CD8-positive, alpha-beta memory T cell (primary cell): ENCODE results near the gene GFPT2. TPM values are rescaled to one million over a fixed set of nuclear protein-coding genes. Genes with fewer than 3 reads are reported as not detected.
A peak's percentile ranks its signal among the peaks of the same experiment; 100 is the strongest.

Source experiments
- CTCF ChIA-PET: fragments of 350-600 bp; sonication (Branson Sonifier 250); formaldehyde crosslinking; loops from one replicate; lab custom pipeline; 2021; ENCODE audit warnings: antibody characterized with exemption; lab: Charles Lee
- POLR2A ChIA-PET: fragments of 350-600 bp; sonication (Branson Sonifier 250); formaldehyde crosslinking; loops from one replicate; lab custom pipeline; 2021; ENCODE audit warnings: antibody characterized with exemption; lab: Charles Lee
- DNase-seq, 5 donors: peaks; one replicate each; pipeline versions ENCODE4 v3.0.0 to v3.0.0-alpha.2; 2020 to 2022; ENCODE audit warnings: mixed read lengths in 1 of 5
- H3K27ac ChIP-seq: one replicate; pipeline ENCODE4 v1.7.0; 2013; ENCODE audit warnings: low read depth, mild to moderate bottlenecking, low read length, moderate library complexity
- H3K27me3 ChIP-seq: 2 replicates; pipeline ENCODE4 v1.7.0; 2013; ENCODE audit warnings: low read length, mild to moderate bottlenecking; ENCODE audit not compliant: insufficient read depth, poor library complexity, severe bottlenecking
- H3K36me3 ChIP-seq: 2 replicates; pipeline ENCODE4 v1.7.0; 2013; ENCODE audit warnings: mild to moderate bottlenecking, low read length, moderate library complexity; ENCODE audit not compliant: insufficient read depth
- H3K4me1 ChIP-seq: 2 replicates; pipeline ENCODE4 v1.7.0; 2013; ENCODE audit warnings: mild to moderate bottlenecking, low read length, moderate library complexity; ENCODE audit not compliant: insufficient read depth
- H3K4me3 ChIP-seq: 2 replicates; pipeline ENCODE4 v1.7.0; 2013; ENCODE audit warnings: mild to moderate bottlenecking, low read length
- H3K9me3 ChIP-seq: 2 replicates; pipeline ENCODE4 v1.7.0; 2013; ENCODE audit warnings: mild to moderate bottlenecking, low read length
- H3K27ac Mint-ChIP-seq, 8 donors: one replicate each; pipeline ENCODE4 v1.8.0; 2020 to 2021; ENCODE audit warnings: mixed read lengths in 8 of 8, mild to moderate bottlenecking in 6 of 8, inconsistent platforms in 3 of 8, moderate library complexity in 3 of 8
- H3K27me3 Mint-ChIP-seq, 2 donors: one replicate each; pipeline ENCODE4 v1.8.0; 2020 to 2021; ENCODE audit warnings: mixed read lengths in 2 of 2, mild to moderate bottlenecking in 1 of 2, moderate library complexity in 1 of 2
- H3K36me3 Mint-ChIP-seq, 3 donors: one replicate each; pipeline ENCODE4 v1.8.0; 2020 to 2021; ENCODE audit warnings: mixed read lengths in 3 of 3, inconsistent platforms in 1 of 3, mild to moderate bottlenecking in 1 of 3
- H3K4me1 Mint-ChIP-seq, 3 donors: one replicate each; pipeline ENCODE4 v1.8.0; 2020 to 2021; ENCODE audit warnings: mixed read lengths in 3 of 3, inconsistent platforms in 1 of 3, mild to moderate bottlenecking in 1 of 3
- H3K4me3 Mint-ChIP-seq, 7 donors: one replicate each; pipeline ENCODE4 v1.8.0; 2020 to 2021; ENCODE audit warnings: mixed read lengths in 7 of 7, mild to moderate bottlenecking in 6 of 7, moderate library complexity in 4 of 7, inconsistent platforms in 2 of 7
- H3K9me3 Mint-ChIP-seq, 5 donors: one replicate each; pipeline ENCODE4 v1.8.0; 2020 to 2022; ENCODE audit warnings: mixed read lengths in 5 of 5, mild to moderate bottlenecking in 3 of 5, moderate library complexity in 2 of 5, inconsistent platforms in 1 of 5
- polyA plus RNA-seq: library from polyadenylated mRNA; unstranded; fragments of 300-500 nt; fragmentation: Illumina TruSeq; gene quantifications from one replicate; pipeline ENCODE4 v1.2.3, GENCODE V29; 2021
- total RNA-seq, 2 experiments: library from RNA; stranded (reverse); gene quantifications; one replicate each; pipeline ENCODE4 v1.2.3, GENCODE V29; 2021

The GFPT2 gene
- total RNA-seq (1 to 10 TPM; 1.7 to 1.9 TPM), polyA plus RNA-seq (0.41 TPM)

GRCh38 chr5:180353048-180353979 is at the start of gene GFPT2:
Gene GFPT2, minus strand, starts transcription at chr5:180353336. Its CDS starts 119 bp downstream, at chr5:180353217.
- Mint-ChIP-seq H3K27me3 (peaks cover 37 to 43% of the 10 kb centered on the region in 2 donors), H3K9me3 (no peaks in the 10 kb centered on the region), H3K4me3 (peak within 1 kb of the TSS; percentile 66 to 88 (median 80)), H3K36me3 (peaks cover 0 to 2% (median 0%) of the 10 kb centered on the region in 3 donors), H3K4me1 (peaks cover 7 to 14% (median 10%) of the 10 kb centered on the region in 3 donors), H3K27ac (peak within 1 kb of the TSS in 4 of 8 donors; percentile 17 to 70 (median 37))
- H3K4me1 ChIP-seq = peaks cover 7% of the 10 kb centered on the region
- H3K36me3 ChIP-seq = no peaks in the 10 kb centered on the region
- H3K27ac ChIP-seq = no peak within 1 kb of the TSS
- H3K4me3 ChIP-seq = peak within 1 kb of the TSS; percentile 70
- peaks cover 26% of the 10 kb centered on the region for H3K27me3 ChIP-seq
- H3K9me3 ChIP-seq = no peaks in the 10 kb centered on the region
- DNase-seq = peak; percentile 65 to 88 (median 75)
- CTCF ChIA-PET = interaction anchor here (1.0 kb wide), 1 partner anchor 117 kb away, joined by 3 read pairs; no protein-coding TSS in a partner anchor
- POLR2A ChIA-PET = no interaction called here

- H3K4me3 Mint-ChIP-seq = no peak overlapping the region
- DNase-seq = no peak
- Histone ChIP-seq H3K4me1 (no peaks in the 10 kb centered on the region), H3K27ac (no peak overlapping the region), H3K4me3 (no peak overlapping the region), H3K36me3 (no peaks in the 10 kb centered on the region), H3K27me3 (no peaks in the 10 kb centered on the region), H3K9me3 (no peaks in the 10 kb centered on the region)
- POLR2A ChIA-PET = no interaction called here
- no peak overlapping the region for H3K27ac Mint-ChIP-seq
- peaks cover 22 to 44% of the 10 kb centered on the region in 2 donors for H3K27me3 Mint-ChIP-seq
- CTCF ChIA-PET = no interaction called here
- no peaks in the 10 kb centered on the region for H3K36me3 Mint-ChIP-seq
- no peaks in the 10 kb centered on the region for H3K4me1 Mint-ChIP-seq
- H3K9me3 Mint-ChIP-seq = peaks cover 0 to 4% (median 0%) of the 10 kb centered on the region in 5 donors
Measured at GRCh38 chr5:180402716-180403115, 49.6 kb upstream of the GFPT2 start.

- Mint-ChIP-seq H3K9me3 (peaks cover 0 to 4% (median 0%) of the 10 kb centered on the region in 5 donors), H3K4me3 (no peak overlapping the region), H3K27ac (no peak overlapping the region), H3K4me1 (no peaks in the 10 kb centered on the region), H3K36me3 (no peaks in the 10 kb centered on the region), H3K27me3 (peaks cover 22 to 44% of the 10 kb centered on the region in 2 donors)
- CTCF ChIA-PET = no interaction called here
- no peak overlapping the region for H3K4me3 ChIP-seq
- no peak for DNase-seq
- no peaks in the 10 kb centered on the region for H3K4me1 ChIP-seq
- H3K27me3 ChIP-seq = no peaks in the 10 kb centered on the region
- no peaks in the 10 kb centered on the region for H3K9me3 ChIP-seq
- no peaks in the 10 kb centered on the region for H3K36me3 ChIP-seq
- no peak overlapping the region for H3K27ac ChIP-seq
- POLR2A ChIA-PET = no interaction called here
Measured at GRCh38 chr5:180401229-180401907, 48.2 kb upstream of the GFPT2 start.

GRCh38 chr5:180400416-180400815 is 47.3 kb upstream of the GFPT2 start:
- H3K4me1 Mint-ChIP-seq = no peaks in the 10 kb centered on the region
- no peak overlapping the region for H3K27ac Mint-ChIP-seq
- H3K36me3 ChIP-seq = no peaks in the 10 kb centered on the region
- H3K27ac ChIP-seq = no peak overlapping the region
- H3K4me1 ChIP-seq = no peaks in the 10 kb centered on the region
- H3K4me3 Mint-ChIP-seq = no peak overlapping the region
- CTCF ChIA-PET = interaction anchor here (1.8 kb wide), 1 partner anchor 8 kb away, joined by 5 read pairs; no protein-coding TSS in a partner anchor
- peaks cover 21 to 49% of the 10 kb centered on the region in 2 donors for H3K27me3 Mint-ChIP-seq
- POLR2A ChIA-PET = no interaction called here
- no peaks in the 10 kb centered on the region for H3K9me3 ChIP-seq
- H3K27me3 ChIP-seq = no peaks in the 10 kb centered on the region
- no peak for DNase-seq
- H3K9me3 Mint-ChIP-seq = peaks cover 0 to 4% (median 0%) of the 10 kb centered on the region in 5 donors
- H3K4me3 ChIP-seq = no peak overlapping the region
- H3K36me3 Mint-ChIP-seq = no peaks in the 10 kb centered on the region

GRCh38 chr5:180399401-180400215 is 46.5 kb upstream of the GFPT2 start:
- no peaks in the 10 kb centered on the region for H3K4me1 ChIP-seq
- Mint-ChIP-seq H3K36me3 (no peaks in the 10 kb centered on the region), H3K4me3 (no peak overlapping the region), H3K4me1 (no peaks in the 10 kb centered on the region), H3K27me3 (peaks cover 17 to 44% of the 10 kb centered on the region in 2 donors), H3K27ac (no peak overlapping the region), H3K9me3 (peaks cover 0 to 4% (median 0%) of the 10 kb centered on the region in 5 donors)
- no peak overlapping the region for H3K27ac ChIP-seq
- DNase-seq = no peak
- CTCF ChIA-PET = interaction anchor here (1.8 kb wide), 1 partner anchor 9 kb away, joined by 5 read pairs; no protein-coding TSS in a partner anchor
- POLR2A ChIA-PET = no interaction called here
- no peak overlapping the region for H3K4me3 ChIP-seq
- no peaks in the 10 kb centered on the region for H3K36me3 ChIP-seq
- no peaks in the 10 kb centered on the region for H3K27me3 ChIP-seq
- no peaks in the 10 kb centered on the region for H3K9me3 ChIP-seq

- Histone ChIP-seq H3K27ac (no peak overlapping the region), H3K9me3 (no peaks in the 10 kb centered on the region), H3K27me3 (no peaks in the 10 kb centered on the region), H3K4me3 (no peak overlapping the region), H3K36me3 (no peaks in the 10 kb centered on the region), H3K4me1 (no peaks in the 10 kb centered on the region)
- CTCF ChIA-PET = no interaction called here
- H3K4me3 Mint-ChIP-seq = no peak overlapping the region
- no peak for DNase-seq
- POLR2A ChIA-PET = no interaction called here
- H3K36me3 Mint-ChIP-seq = no peaks in the 10 kb centered on the region
- H3K27me3 Mint-ChIP-seq = peaks cover 7 to 37% of the 10 kb centered on the region in 2 donors
- H3K9me3 Mint-ChIP-seq = no peaks in the 10 kb centered on the region
- no peaks in the 10 kb centered on the region for H3K4me1 Mint-ChIP-seq
- H3K27ac Mint-ChIP-seq = no peak overlapping the region
Measured at GRCh38 chr5:180396926-180397325, 43.8 kb upstream of the GFPT2 start.

- Histone ChIP-seq H3K4me1 (no peaks in the 10 kb centered on the region), H3K36me3 (no peaks in the 10 kb centered on the region), H3K27me3 (no peaks in the 10 kb centered on the region), H3K9me3 (no peaks in the 10 kb centered on the region), H3K27ac (no peak overlapping the region), H3K4me3 (no peak overlapping the region)
- DNase-seq = no peak
- Mint-ChIP-seq H3K36me3 (no peaks in the 10 kb centered on the region), H3K4me3 (no peak overlapping the region), H3K27me3 (peaks cover 2 to 26% of the 10 kb centered on the region in 2 donors), H3K27ac (no peak overlapping the region), H3K9me3 (no peaks in the 10 kb centered on the region), H3K4me1 (no peaks in the 10 kb centered on the region)
- CTCF ChIA-PET = no interaction called here
- POLR2A ChIA-PET = no interaction called here
Measured at GRCh38 chr5:180395540-180396274, 42.6 kb upstream of the GFPT2 start.
